GM19193 (cell line): ENCODE data around the gene PCSK5.

Experiments used
- POLR2A ChIP-seq: IDR thresholded peaks from 4 replicates; pipeline ENCODE4 v1.6.1; 2011; ENCODE audit not compliant: insufficient read depth, insufficient read length; ENCODE audit errors: extremely low read depth

Gene PCSK5

DNA sequence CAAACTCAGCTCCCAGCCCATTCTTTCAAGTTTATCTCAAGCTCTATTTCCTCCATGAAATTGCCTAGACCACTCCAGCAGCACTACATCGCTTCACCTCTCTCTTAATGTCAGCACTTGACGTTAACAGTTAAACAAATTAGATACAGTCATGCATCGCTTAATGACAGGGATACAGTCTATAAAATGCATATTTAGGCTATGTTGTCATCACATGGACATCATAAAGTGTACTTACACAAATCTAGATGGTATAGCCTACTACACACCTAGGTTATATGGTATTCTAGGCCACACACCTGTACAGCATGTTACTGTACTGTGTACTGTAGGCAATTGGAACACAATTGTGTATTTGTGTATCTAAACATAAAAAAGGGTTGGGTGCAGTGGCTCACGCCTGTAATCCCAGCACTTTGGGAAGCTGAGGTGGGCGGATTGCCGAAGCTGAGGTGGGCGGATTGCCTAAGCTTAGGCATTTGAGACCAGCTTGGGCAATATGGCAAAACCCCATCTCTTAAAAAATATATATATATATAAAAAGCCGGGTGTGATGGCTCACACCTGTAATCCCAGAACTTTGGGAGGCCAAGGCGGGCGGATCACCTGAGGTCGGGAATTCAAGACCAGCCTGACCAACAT is 13.4 kb upstream of the PCSK5 start:
- TF ChIP-seq POLR2A = no peak

DNA sequence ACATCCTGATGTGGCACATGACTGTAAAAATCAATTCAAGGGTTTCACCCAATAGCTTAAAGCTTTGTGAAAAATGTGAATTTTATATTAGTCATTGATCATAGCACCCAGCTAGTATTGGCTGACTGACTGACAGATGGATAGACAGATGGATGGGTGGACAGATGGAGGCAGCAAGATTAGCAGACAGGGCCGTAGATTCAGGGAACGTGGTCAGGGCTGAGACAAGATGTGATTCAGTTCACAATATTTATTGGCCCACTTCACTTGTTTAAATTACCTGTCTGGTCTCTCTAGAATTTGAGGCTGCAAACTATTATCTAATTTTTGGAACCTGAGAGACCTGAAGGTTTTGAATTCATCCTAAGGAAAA is 12.0 kb upstream of the PCSK5 start:
- no peak for TF ChIP-seq POLR2A

DNA sequence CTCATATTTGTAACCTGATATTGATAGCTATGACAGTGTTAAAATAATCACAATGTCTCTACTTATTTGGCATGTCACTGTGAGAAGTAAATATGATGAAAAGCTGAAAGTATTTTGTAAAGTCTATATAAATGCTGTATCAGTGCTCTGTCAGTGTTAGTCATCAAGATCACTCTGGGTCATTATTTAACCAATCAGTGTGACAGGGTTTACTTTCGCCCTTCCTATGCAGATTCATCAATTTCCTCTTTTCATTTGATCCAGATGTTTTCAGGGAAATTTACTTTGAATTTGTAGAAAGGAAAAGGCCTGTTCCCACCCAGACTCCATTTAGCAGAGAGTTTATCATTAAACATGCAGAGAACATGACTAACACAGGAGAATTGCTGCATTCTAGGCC is 9.9 kb upstream of the PCSK5 start:
- TF ChIP-seq POLR2A = no peak

DNA sequence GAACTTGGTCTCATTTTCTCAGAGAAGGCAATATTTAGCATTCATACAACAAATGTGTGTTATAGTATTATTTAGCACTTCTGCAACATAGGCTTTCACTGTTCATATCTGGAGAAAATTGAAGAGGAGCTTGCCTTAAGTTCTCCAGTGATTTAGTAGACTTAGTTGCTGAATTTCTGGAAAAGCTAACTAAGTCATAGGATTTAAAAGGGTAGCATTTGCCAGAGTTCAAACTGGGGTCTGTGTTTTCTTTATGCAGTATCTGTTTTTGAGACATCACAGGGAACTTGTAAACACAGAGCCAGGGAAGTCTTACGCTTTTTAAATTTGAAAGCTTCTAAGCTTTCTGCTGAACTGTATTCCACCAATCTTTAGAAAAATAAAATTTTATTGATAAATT is 8.7 kb upstream of the PCSK5 start:
- TF ChIP-seq POLR2A = no peak

DNA sequence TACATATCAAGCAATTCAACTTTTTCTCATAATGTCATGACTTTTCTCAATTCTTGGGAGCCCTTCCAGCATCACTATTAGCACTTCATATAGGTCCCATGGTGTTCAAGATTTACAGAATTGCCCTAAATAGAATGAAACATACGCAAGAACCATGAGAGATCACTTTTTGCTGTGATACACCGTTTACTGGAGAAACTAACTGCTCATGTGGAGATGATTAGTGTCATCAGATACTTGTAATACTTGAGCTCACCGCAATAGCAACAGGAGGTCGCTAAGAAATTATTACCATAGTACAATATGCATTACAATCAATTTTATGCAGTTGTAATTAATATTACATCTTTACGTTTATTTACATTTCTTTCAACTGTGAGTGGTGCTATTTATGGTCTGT is 4.8 kb upstream of the PCSK5 start:
- no peak for TF ChIP-seq POLR2A

DNA sequence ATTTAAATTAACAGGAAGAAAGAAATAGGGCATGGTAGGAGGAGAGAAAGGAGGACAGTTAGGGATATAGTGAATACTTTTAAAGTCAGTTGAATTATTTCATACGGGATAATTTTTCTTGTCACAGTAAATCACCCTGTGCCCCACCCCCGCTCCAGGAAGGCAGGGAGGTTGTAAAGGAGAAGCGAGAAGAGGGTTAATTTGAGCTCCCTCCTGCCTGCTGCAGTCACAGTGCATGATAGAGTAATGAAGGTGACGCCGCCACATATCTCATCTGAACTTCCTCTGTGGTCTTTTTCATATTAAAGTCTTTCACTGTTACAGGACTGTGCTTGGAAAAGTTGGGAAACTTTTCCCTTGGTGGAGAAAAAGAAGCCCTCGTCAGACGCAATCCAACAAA is 896 bp upstream of the PCSK5 start:
- TF ChIP-seq POLR2A = no peak

DNA sequence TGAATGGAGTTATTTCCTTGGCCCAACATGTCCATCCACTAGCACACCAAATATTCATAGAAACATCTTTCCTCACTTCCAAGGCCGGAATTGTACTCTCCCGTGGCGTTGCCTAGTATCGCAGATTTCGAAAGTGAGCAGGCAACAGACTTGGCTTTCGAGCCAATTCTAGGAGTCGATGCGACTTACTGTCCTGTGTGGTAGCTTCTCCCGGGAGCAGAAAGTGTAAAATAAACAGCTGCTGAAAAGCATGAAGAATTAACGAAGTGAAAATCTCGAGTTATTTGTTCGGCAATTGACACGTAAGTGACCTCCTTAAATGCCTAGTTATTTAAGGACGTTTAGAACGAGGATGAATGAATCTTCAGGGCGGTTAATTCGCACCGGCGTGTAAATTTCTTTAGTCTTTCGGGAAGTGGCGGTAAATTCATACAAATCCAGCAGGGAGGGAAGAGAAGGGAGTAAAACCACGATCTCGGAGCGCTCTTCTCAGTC is 449 bp upstream of the PCSK5 start:
- TF ChIP-seq POLR2A = no peak

DNA sequence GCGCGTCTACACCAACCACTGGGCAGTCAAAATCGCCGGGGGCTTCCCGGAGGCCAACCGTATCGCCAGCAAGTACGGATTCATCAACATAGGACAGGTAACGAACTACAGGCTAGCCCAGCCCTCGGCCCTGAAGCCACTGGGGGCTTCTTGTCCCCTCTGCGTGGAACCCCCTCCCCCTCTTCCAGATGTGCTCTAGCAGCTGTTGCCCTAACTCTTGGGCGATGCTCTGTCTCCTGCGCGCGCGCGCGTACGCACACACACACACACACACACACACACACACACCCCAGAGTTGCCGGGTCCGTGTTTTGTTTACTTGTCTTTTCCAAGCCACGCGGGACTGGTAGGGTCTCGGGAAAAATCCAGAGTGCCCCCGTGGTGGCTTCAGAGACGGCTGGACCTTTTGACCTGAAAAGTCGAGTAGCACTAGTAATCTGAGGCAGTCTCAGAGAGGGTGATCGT is 836 bp downstream of the PCSK5 start:
- no peak for TF ChIP-seq POLR2A

DNA sequence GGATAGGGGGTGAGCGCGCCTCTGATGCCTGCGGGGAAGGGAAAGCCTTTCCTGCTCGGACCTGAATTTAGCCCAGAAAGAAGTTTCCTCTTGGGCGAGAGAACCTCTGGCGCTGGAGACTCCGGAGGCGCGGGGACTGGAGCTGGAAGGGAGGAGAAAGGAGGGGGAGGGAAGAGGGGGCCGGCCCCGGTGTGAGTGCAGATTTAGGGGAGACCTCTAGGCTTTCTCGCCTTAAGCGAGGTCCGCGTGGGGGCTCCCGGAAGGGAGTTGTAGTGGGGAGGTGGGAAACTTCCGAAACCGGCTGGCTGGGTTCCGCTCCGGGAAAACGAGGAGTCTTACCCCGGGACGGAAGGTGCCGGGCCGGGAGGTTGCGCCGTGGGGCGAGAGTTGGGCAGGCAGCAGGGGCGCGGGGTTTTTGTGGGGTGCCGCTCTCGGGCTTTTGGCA is 1.3 kb downstream of the PCSK5 start:
- TF ChIP-seq POLR2A = no peak

DNA sequence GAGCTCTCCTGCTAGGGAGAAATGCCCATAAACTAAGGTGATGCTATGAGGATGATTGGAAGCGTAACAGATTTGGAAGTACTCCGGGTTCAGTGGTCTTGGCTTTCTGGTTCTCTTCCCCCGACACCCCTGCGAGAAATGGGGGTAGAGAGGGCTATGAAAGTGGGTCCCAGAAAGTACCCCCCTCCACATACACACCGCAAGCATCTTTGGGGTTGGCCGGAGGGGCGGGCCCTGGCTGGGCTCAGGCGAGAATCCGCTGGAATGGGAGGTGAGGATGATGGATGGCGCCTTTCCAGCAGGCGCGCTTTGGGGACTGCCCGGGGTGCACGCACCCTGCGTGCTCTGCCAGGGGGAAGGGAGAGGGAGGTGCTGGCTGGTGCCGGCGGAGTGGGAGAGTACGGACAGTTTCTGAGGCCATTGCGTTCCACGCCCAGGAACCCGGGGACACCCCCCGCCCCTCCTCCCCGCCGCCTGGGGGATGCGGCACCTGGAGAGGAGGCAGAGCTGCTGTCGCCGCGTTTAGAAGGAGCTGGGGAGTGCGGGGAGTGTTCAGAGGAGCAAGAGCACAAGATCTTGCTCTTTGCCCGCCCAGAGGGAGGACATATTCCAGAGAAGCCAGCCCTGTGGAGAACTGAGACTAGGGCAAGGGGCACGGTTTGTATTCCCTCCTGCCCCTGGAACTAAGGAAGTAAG is 1.9 kb downstream of the PCSK5 start:
- no peak for TF ChIP-seq POLR2A

DNA sequence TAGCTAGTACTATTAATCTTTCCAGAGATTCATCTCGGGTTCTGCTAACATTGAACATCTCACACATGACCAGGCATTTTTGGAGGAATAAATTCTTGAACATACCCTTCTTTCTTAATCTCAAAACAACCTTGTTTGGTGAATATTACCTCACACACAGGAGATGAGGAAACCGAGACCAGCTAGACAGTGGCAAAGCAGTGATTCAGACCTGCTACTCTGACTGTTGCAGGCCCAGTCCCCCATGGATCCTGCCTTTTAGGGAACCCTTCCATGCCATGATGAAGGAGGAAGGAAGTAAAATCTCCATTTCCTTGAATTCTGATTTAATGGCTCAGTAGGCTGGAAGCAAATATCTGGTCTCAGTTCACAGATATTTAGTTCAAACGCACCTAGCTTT is 2.6 kb downstream of the PCSK5 start:
- no peak for TF ChIP-seq POLR2A

DNA sequence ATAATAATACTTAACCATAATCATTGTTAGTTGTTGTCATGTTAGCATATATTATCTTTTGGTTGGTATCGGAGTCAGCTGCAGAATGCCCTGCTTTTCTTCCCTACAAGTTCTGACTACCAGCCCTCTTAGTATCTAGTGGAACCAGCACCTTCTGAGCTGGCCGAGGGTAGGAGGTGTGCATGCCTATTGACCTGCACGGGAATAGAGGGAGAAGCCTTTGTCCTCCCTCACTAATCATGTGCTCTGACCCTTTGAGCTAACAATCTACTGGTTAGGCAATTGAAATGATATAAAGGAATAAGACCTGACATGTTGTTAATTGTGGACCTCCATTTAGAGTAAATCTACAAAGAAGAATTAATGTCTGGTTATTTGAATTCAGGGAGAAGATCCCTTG is 4.1 kb downstream of the PCSK5 start:
- TF ChIP-seq POLR2A = no peak

DNA sequence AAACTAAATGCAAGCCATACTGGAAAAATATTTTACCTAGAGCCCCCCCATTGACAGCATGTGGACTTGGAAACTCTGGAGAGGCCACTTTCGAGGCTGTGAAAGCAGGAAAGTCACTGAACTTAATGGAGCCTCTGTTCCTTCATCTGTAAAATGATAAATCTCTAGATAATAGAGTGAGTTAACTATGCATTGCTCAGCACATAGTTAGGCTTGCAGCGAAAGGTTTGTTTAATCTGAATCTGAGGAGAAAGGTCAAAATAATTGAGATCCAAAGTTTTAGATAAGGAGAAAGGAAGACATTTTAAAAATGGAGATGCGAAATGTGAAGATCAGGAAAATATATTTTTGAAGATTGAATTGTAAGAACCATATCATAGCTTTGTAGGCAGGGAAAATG is 4.6 kb downstream of the PCSK5 start:
- TF ChIP-seq POLR2A = no peak

DNA sequence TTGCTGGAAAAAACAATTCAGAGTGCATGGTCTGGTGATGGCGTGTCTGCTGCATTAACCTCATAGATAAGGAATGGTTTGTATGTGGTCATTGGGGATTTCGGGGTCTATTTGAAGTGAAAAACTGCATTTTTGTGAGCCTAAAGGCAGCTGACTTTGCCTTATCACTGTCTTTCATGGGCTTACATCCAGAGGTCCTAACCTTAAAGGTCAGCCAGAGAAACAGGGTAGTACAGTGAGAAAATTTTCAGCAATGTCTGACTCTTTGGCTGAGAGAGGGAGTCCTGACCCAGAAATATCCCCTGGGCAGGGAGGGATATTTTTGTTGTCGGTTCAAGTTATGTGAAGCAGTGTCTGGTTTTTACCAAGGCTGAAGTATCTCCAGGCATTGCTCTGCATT is 5.7 kb downstream of the PCSK5 start:
- no peak for TF ChIP-seq POLR2A

DNA sequence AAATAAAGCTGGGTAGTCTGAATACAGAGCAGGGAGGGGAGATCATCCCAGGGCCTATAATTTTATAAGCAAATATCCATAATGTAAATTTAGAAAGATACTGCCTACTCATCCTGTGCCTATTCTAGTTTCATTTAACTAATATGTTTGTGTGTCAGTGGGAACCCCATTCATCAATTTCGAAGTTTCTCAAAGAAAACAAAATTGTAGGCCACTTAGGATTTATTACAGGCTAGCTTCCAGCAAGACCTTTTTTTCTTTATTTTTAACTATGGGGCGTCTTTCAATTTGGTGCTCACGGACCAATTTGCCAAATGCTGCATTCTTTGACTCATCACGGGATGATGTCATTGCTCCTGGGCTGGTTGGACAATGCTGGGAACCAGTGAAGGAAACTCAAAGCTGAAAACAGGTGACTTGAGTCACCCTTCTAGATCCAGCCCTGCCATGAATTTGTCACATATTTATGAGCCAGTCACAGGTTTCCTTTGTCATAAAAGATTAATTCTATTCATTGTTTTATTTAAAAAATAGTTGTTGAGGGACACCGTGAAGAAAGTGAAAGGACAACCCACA is 13.4 kb downstream of the PCSK5 start:
- TF ChIP-seq POLR2A = no peak

DNA sequence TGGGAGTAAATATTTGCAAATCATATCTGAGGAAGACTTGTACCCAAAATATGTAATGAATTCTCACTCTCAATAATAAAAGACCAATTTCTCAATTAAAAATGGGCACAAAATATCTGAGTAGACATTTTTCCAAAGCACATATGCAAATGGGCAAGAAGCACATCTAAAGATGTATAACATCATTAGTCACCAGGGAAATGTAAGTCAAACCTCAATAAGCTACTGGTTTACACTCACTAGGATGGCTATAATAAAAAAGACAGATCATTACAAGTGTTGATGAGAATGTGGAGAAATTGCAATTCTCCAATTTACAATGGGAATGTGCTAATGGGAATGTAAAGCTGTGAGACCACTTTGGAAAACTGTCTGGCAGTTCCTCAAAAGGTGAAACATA is 13.9 kb downstream of the PCSK5 start:
- TF ChIP-seq POLR2A = no peak
